HCT116 (cell line): ENCODE results near the gene IL1RAP. TPM values are rescaled to one million over a fixed set of nuclear protein-coding genes. Genes with fewer than 3 reads are reported as not detected.
A peak's percentile ranks its signal among the peaks of the same experiment; 100 is the strongest.

Experiments used
- ATAC-seq: fragments of 200-7000 bp; cut with Tn5 transposase; 2 replicates; pipeline ENCODE4 v1.9.1; 2020; ENCODE audit warnings: mild to moderate bottlenecking, moderate library complexity
- BruUV-seq: library from RNA; stranded (reverse); fragments of 400-500 nt; replicated peaks from 2 replicates; lab custom pipeline; 2021; lab: Mats Ljungman, UMichigan
- CTCF ChIA-PET: fragments of 300-600 bp; sonication (Branson Sonifier 250); formaldehyde crosslinking; loops from one replicate; lab custom pipeline; 2021; ENCODE audit warnings: antibody characterized with exemption; lab: Charles Lee
- POLR2A ChIA-PET: fragments of 300-600, 350-600 bp; sonication (Branson Sonifier 250); formaldehyde crosslinking; loops from one replicate; lab custom pipeline; 2021; ENCODE audit warnings: antibody characterized with exemption; lab: Charles Lee
- RAD21 ChIA-PET, 2 experiments: fragments of 300-600 bp; sonication (Branson Sonifier 250); formaldehyde crosslinking; loops; one replicate each; lab custom pipeline; 2023; ENCODE audit warnings: low total read pairs in 2 of 2; ENCODE audit not compliant: uncharacterized antibody in 2 of 2, unreplicated experiment in 2 of 2, low non-redundant PET in 1 of 2; lab: Charles Lee
- DNase-seq: peaks from one replicate; pipeline ENCODE4 v3.0.0-alpha.2; 2010; ENCODE audit warnings: low read depth, low spot score
- H2AFZ ChIP-seq: fragments of 200-600 bp; shearing (Covaris generic), sonication (generic); 2 replicates; pipeline ENCODE4 v1.6.1; 2017; ENCODE audit warnings: low read depth, mixed run types, mixed read lengths, antibody characterized with exemption, low read length; ENCODE audit not compliant: poor library complexity, severe bottlenecking
- H3K27ac ChIP-seq: 2 replicates; pipeline ENCODE4 v1.5.1; 2012; ENCODE audit warnings: low read depth, low read length
- H3K27me3 ChIP-seq: fragments of 200-600 bp; sonication (generic); 2 replicates; pipeline ENCODE4 v1.6.1; 2016; ENCODE audit warnings: mixed run types, low read length, mixed read lengths; ENCODE audit not compliant: insufficient read depth
- H3K36me3 ChIP-seq, 2 experiments: fragments of 200-500 bp in 1 of 2; fragments of 200-600 bp in 1 of 2; sonication (Bioruptor generic) in 1 of 2; sonication (generic) in 1 of 2; 2 replicates each; pipeline versions ENCODE4 v1.5.1 to v1.6.1; 2014 to 2016; ENCODE audit warnings: low read length in 2 of 2, inconsistent platforms in 1 of 2, mixed read lengths in 1 of 2, mixed run types in 1 of 2; ENCODE audit not compliant: insufficient read depth in 2 of 2, control insufficient read depth in 1 of 2
- H3K4me1 ChIP-seq, 2 experiments: fragments of 200-600 bp in 1 of 2; sonication (generic) in 1 of 2; 2 replicates each; pipeline versions ENCODE4 v1.5.1 to v1.6.1; 2012 to 2017; ENCODE audit warnings: low read length in 2 of 2, inconsistent platforms in 1 of 2, mild to moderate bottlenecking in 1 of 2, mixed read lengths in 1 of 2, mixed run types in 1 of 2, moderate library complexity in 1 of 2; ENCODE audit not compliant: insufficient read depth in 2 of 2, control insufficient read depth in 1 of 2
- H3K4me2 ChIP-seq: fragments of 200-600 bp; sonication (generic); 2 replicates; pipeline ENCODE4 v1.6.1; 2017; ENCODE audit warnings: mixed run types, low read length, mixed read lengths
- H3K4me3 ChIP-seq, 2 experiments: fragments of 200-600 bp in 1 of 2; sonication (generic) in 1 of 2; replicated peaks in 1 of 2; 2 replicates each; pipeline ENCODE4 v1.5.1; 2011 to 2016; ENCODE audit warnings: low read length in 2 of 2, control low read depth in 1 of 2, low read depth in 1 of 2, mild to moderate bottlenecking in 1 of 2, mixed read lengths in 1 of 2, mixed run types in 1 of 2
- H3K79me2 ChIP-seq: fragments of 200-600 bp; sonication (generic); 2 replicates; pipeline ENCODE4 v1.6.1; 2017; ENCODE audit warnings: mild to moderate bottlenecking, mixed run types, low read length, moderate library complexity, mixed read lengths; ENCODE audit not compliant: insufficient read depth
- H3K9ac ChIP-seq: fragments of 200-600 bp; sonication (generic); 2 replicates; pipeline ENCODE4 v1.6.1; 2016; ENCODE audit warnings: low read length, mixed read lengths
- H3K9me2 ChIP-seq: fragments of 200-600 bp; sonication (generic), shearing (Covaris generic); 2 replicates; pipeline ENCODE4 v1.6.1; 2017; ENCODE audit warnings: mixed run types, mild to moderate bottlenecking, moderate library complexity; ENCODE audit not compliant: insufficient read depth
- H3K9me3 ChIP-seq, 2 experiments: fragments of 200-500 bp in 1 of 2; fragments of 200-600 bp in 1 of 2; sonication (Bioruptor generic) in 1 of 2; sonication (generic) in 1 of 2; 2 replicates each; pipeline ENCODE4 v1.6.1; 2014 to 2017; ENCODE audit warnings: low read length in 2 of 2, mixed read lengths in 2 of 2, inconsistent platforms in 1 of 2, low read depth in 1 of 2, mild to moderate bottlenecking in 1 of 2, mixed run types in 1 of 2, moderate library complexity in 1 of 2; ENCODE audit not compliant: control insufficient read depth in 1 of 2, insufficient read depth in 1 of 2
- H4K20me1 ChIP-seq: fragments of 200-600 bp; sonication (generic), shearing (Covaris generic); 2 replicates; pipeline ENCODE4 v1.6.1; 2017; ENCODE audit warnings: mixed run types, mild to moderate bottlenecking, moderate library complexity; ENCODE audit not compliant: insufficient read depth
- CEBPB ChIP-seq: IDR thresholded peaks from 2 replicates; pipeline ENCODE4 v1.6.1; 2012; ENCODE audit warnings: low read depth
- CTCF ChIP-seq, 3 experiments: fragments of 200-600 bp in 1 of 3; sonication (generic) in 1 of 3; IDR thresholded peaks in 2 of 3; conservative IDR thresholded peaks in 1 of 3; 2 replicates each; pipeline ENCODE4 v1.5.1; 2012 to 2017; ENCODE audit warnings: low read depth in 2 of 3, low read length in 2 of 3, antibody characterized with exemption in 1 of 3, borderline replicate concordance in 1 of 3, control low read depth in 1 of 3, mild to moderate bottlenecking in 1 of 3, mixed read lengths in 1 of 3, mixed run types in 1 of 3, moderate library complexity in 1 of 3; ENCODE audit not compliant: insufficient read depth in 1 of 3
- EZH2 ChIP-seq: fragments of 200-600 bp; sonication (generic); IDR thresholded peaks from 2 replicates; pipeline ENCODE4 v1.6.1; 2017; ENCODE audit warnings: antibody characterized with exemption, mixed run types
- FOSL1 ChIP-seq: IDR thresholded peaks from 2 replicates; pipeline ENCODE4 v1.6.1; 2012; ENCODE audit warnings: low read depth
- JUND ChIP-seq: IDR thresholded peaks from 2 replicates; pipeline ENCODE4 v1.6.1; 2012
- MAX ChIP-seq: IDR thresholded peaks from 2 replicates; pipeline ENCODE4 v1.6.1; 2012
- POLR2AphosphoS5 ChIP-seq: IDR thresholded peaks from 2 replicates; pipeline ENCODE4 v1.6.1; 2011; ENCODE audit warnings: mild to moderate bottlenecking, low read depth, low read length, moderate library complexity
- RAD21 ChIP-seq: IDR thresholded peaks from 2 replicates; pipeline ENCODE4 v1.6.1; 2012; ENCODE audit warnings: low read depth, mild to moderate bottlenecking
- SP1 ChIP-seq: IDR thresholded peaks from 2 replicates; pipeline ENCODE4 v1.6.1; 2012; ENCODE audit warnings: low read depth
- YY1 ChIP-seq: IDR thresholded peaks from 2 replicates; pipeline ENCODE4 v1.6.1; 2011; ENCODE audit warnings: low read length, low read depth, moderate library complexity, mild to moderate bottlenecking; ENCODE audit not compliant: insufficient replicate concordance; ENCODE audit errors: extremely low read depth
- ZFX ChIP-seq: fragments of 450-650 bp; IDR thresholded peaks from 2 replicates; pipeline ENCODE4 v1.6.1; 2017
- intact Hi-C: fragments of 100-400 bp; cut with micrococcal nuclease; formaldehyde crosslinking; loops from 2 replicates; pipeline ENCODE4 v1.10.0; 2022
- total RNA-seq: library from RNA; stranded (reverse); gene quantifications from one replicate; pipeline ENCODE4 v1.2.1, GENCODE V29; 2021; ENCODE audit not compliant: unreplicated experiment

The IL1RAP gene
- total RNA-seq, 1 experiment from 2014 or later = 5.8 TPM

- Histone ChIP-seq H4K20me1 (no peaks in the 10 kb centered on the region), H3K9me2 (no peaks in the 10 kb centered on the region), H3K9ac (no peak overlapping the region), H3K79me2 (no peaks in the 10 kb centered on the region), H3K27ac (no peak overlapping the region), H3K27me3 (no peaks in the 10 kb centered on the region), H3K4me2 (0 out of 2 replicates have a peak overlapping the region, but pooled peaks have one; percentile 4), H3K4me1 (peaks cover 0 to 3% of the 10 kb centered on the region in 2 experiments; a peak in 1 of 4 replicates), H3K36me3 (no peaks in the 10 kb centered on the region), H3K4me3 (no peak overlapping the region), H2AFZ (peak overlapping the region; percentile 72), H3K9me3 (no peaks in the 10 kb centered on the region)
- ATAC-seq (peak; percentile 94), DNase-seq (peak; percentile 51)
- ChIA-PET RAD21 (interaction anchor here (0.6 to 0.9 kb wide), 3 partner anchors 258 to 349 kb away, joined by 3 to 7 read pairs (median 4); no protein-coding TSS in a partner anchor), CTCF (interaction anchor here (0.6 to 1.7 kb wide), 16 partner anchors 8 to 353 kb away, joined by 3 to 9 read pairs (median 4); no protein-coding TSS in a partner anchor), POLR2A (no interaction called here)
- intact Hi-C loops = loop anchor here (1.0 to 2.0 kb wide), 2 partner anchors 350 to 734 kb away; no protein-coding TSS in a partner anchor
- no TSS peak for BruUV-seq
- TF ChIP-seq YY1 (peak; percentile 21), RAD21 (peak; percentile 85), CEBPB (peak; percentile 77), FOSL1 (no peak), SP1 (no peak), CTCF (IDR thresholded peaks at IDR 0.05 in 2 of 3, conservative IDR thresholded peaks at IDR 0.05 in 1 of 3; ENCODE audit: borderline replicate concordance in 1 of 3, insufficient read depth in 1 of 3, low read depth in 2 of 3, low read length in 2 of 3) (peak; percentile 62 to 77 (median 68); a peak in 5 of 6 replicates)
Measured at GRCh38 chr3:190701096-190701532, 187.2 kb downstream of the IL1RAP start.

- Histone ChIP-seq H2AFZ (no peak overlapping the region), H3K9ac (no peak overlapping the region), H3K9me2 (no peaks in the 10 kb centered on the region), H3K36me3 (no peaks in the 10 kb centered on the region), H3K27me3 (no peaks in the 10 kb centered on the region), H3K4me3 (no peak overlapping the region), H3K9me3 (no peaks in the 10 kb centered on the region), H4K20me1 (no peaks in the 10 kb centered on the region), H3K4me1 (no peaks in the 10 kb centered on the region), H3K27ac (no peak overlapping the region), H3K4me2 (no peak overlapping the region), H3K79me2 (no peaks in the 10 kb centered on the region)
- no TSS peak for BruUV-seq
- no peak for ATAC-seq
- POLR2A ChIA-PET = no interaction called here
- TF ChIP-seq ZFX (no peak), MAX (no peak), EZH2 (no peak), POLR2AphosphoS5 (no peak), JUND (no peak)
- CTCF ChIA-PET = no interaction called here
- RAD21 ChIA-PET = no interaction called here
- intact Hi-C loops = no loop called here
- DNase-seq = no peak
Measured at GRCh38 chr3:190706582-190706981, 192.7 kb downstream of the IL1RAP start.
